GM23338 (cell line): ENCODE measurements around the gene ELN. TPM values are rescaled to one million over a fixed set of nuclear protein-coding genes. Genes with fewer than 3 reads are reported as not detected.

ENCODE experiments used
- ATAC-seq: fragments of 200-7000 bp; cut with Tn5 transposase; 3 replicates; pipeline ENCODE4 v1.9.1; 2020
- DNase-seq: peaks from one replicate; pipeline ENCODE4 v3.0.0-alpha.2; 2015; ENCODE audit warnings: low spot score
- H2AFZ ChIP-seq: fragments of 200-600 bp; sonication (generic); 2 replicates; pipeline ENCODE4 v1.8.0; 2016; ENCODE audit warnings: antibody characterized with exemption, mild to moderate bottlenecking, moderate library complexity
- H3F3A ChIP-seq: fragments of 200-600 bp; sonication (generic); replicated peaks from 2 replicates; pipeline ENCODE4 v1.8.0; 2017; ENCODE audit warnings: antibody characterized with exemption, mixed run types, low read depth
- H3K27ac ChIP-seq: fragments of 200-600 bp; sonication (generic); 2 replicates; pipeline ENCODE4 v1.6.1; 2016; ENCODE audit warnings: low read depth
- H3K27me3 ChIP-seq: fragments of 200-600 bp; sonication (generic); 2 replicates; pipeline ENCODE4 v1.8.0; 2016; ENCODE audit warnings: mild to moderate bottlenecking, mixed run types, moderate library complexity; ENCODE audit not compliant: insufficient read depth
- H3K36me3 ChIP-seq: fragments of 200-600 bp; sonication (generic); 2 replicates; pipeline ENCODE4 v1.8.0; 2016; ENCODE audit warnings: mild to moderate bottlenecking; ENCODE audit not compliant: insufficient read depth
- H3K4me1 ChIP-seq: fragments of 200-600 bp; sonication (generic); 2 replicates; pipeline ENCODE4 v1.8.0; 2016; ENCODE audit warnings: mild to moderate bottlenecking, moderate library complexity; ENCODE audit not compliant: insufficient read depth
- H3K4me2 ChIP-seq: fragments of 200-600 bp; sonication (generic); 2 replicates; pipeline ENCODE4 v1.7.1; 2017; ENCODE audit warnings: mixed run types
- H3K4me3 ChIP-seq: fragments of 200-600 bp; sonication (generic); 2 replicates; pipeline ENCODE4 v1.6.1; 2016; ENCODE audit warnings: mixed run types
- H3K79me2 ChIP-seq: fragments of 200-600 bp; sonication (generic); replicated peaks from 2 replicates; pipeline ENCODE4 v1.8.0; 2017; ENCODE audit warnings: mild to moderate bottlenecking; ENCODE audit not compliant: insufficient read depth
- H3K9me2 ChIP-seq: fragments of 200-600 bp; sonication (generic); 2 replicates; pipeline ENCODE4 v1.8.0; 2017; ENCODE audit not compliant: insufficient read depth
- H4K20me1 ChIP-seq: fragments of 200-600 bp; sonication (generic); replicated peaks from 2 replicates; pipeline ENCODE4 v1.8.0; 2017; ENCODE audit warnings: mild to moderate bottlenecking; ENCODE audit not compliant: insufficient read depth
- H3K27ac Mint-ChIP-seq: 2 replicates; pipeline ENCODE4 v1.8.0; 2020; ENCODE audit warnings: inconsistent platforms, mild to moderate bottlenecking, moderate library complexity, mixed read lengths
- H3K27me3 Mint-ChIP-seq: 3 replicates; pipeline ENCODE4 v1.8.0; 2022; ENCODE audit warnings: low read depth, mild to moderate bottlenecking, moderate library complexity, mixed read lengths, inconsistent platforms; ENCODE audit not compliant: insufficient read depth, poor library complexity
- H3K36me3 Mint-ChIP-seq: 3 replicates; pipeline ENCODE4 v1.8.0; 2021; ENCODE audit warnings: low read depth, mild to moderate bottlenecking, inconsistent platforms, moderate library complexity, mixed read lengths
- H3K4me1 Mint-ChIP-seq: 3 replicates; pipeline ENCODE4 v1.8.0; 2020; ENCODE audit warnings: mild to moderate bottlenecking, inconsistent platforms, mixed read lengths
- H3K4me3 Mint-ChIP-seq: 3 replicates; pipeline ENCODE4 v1.8.0; 2021; ENCODE audit warnings: moderate library complexity, mild to moderate bottlenecking, inconsistent platforms, mixed read lengths
- H3K9me3 Mint-ChIP-seq: 3 replicates; pipeline ENCODE4 v1.8.0; 2020; ENCODE audit warnings: moderate library complexity, mild to moderate bottlenecking, inconsistent platforms, mixed read lengths
- CREB1 ChIP-seq: fragments of 250-450 bp; sonication (Bioruptor Pico); IDR thresholded peaks from 2 replicates; pipeline ENCODE4 v1.5.0; 2020; ENCODE audit warnings: low read depth, mild to moderate bottlenecking, moderate library complexity
- ETS1 ChIP-seq: IDR thresholded peaks from 2 replicates; pipeline ENCODE4 v1.6.1; 2016; ENCODE audit warnings: antibody characterized with exemption
- EZH2 ChIP-seq: fragments of 200-600 bp; sonication (generic); IDR thresholded peaks from one replicate; pipeline ENCODE4 v1.8.0; 2017; ENCODE audit warnings: antibody characterized with exemption, mild to moderate bottlenecking, low read depth; ENCODE audit not compliant: unreplicated experiment
- EZH2phosphoT487 ChIP-seq: fragments of 200-600 bp; sonication (generic); IDR thresholded peaks from one replicate; pipeline ENCODE4 v1.8.1; 2018; ENCODE audit warnings: antibody characterized with exemption; ENCODE audit not compliant: unreplicated experiment
- ZNF331 ChIP-seq: fragments of 250-450 bp; sonication (Bioruptor Pico); IDR thresholded peaks from 2 replicates; pipeline ENCODE4 v1.5.0; 2020; ENCODE audit warnings: low read depth, mild to moderate bottlenecking, moderate library complexity
- ZNF462 ChIP-seq: fragments of 250-450 bp; sonication (Bioruptor Pico); IDR thresholded peaks from 2 replicates; pipeline ENCODE4 v1.5.0; 2020; ENCODE audit warnings: mild to moderate bottlenecking, moderate library complexity
- polyA plus RNA-seq: library from polyadenylated mRNA; unstranded; fragments of >200 nt; fragmentation: Nextera tagmentation; extraction: Ambion mirVana; gene quantifications from 2 replicates; pipeline ENCODE4 v1.2.1, GENCODE V29; 2016
- total RNA-seq: library from RNA; depleted of rRNA; stranded (reverse); fragments of >200 nt; shearing (Covaris generic); gene quantifications from 2 replicates; pipeline ENCODE4 v1.2.3, GENCODE V29; 2014
- TF ChIP-seq, protein P1 (sequence below), 2 experiments: fragments of 200-600 bp in 1 of 2; sonication (generic) in 1 of 2; conservative IDR thresholded peaks; 2 replicates each; pipeline versions ENCODE4 v1.5.1 to v1.6.1; 2016 to 2017; ENCODE audit warnings: antibody characterized with exemption in 2 of 2, low read depth in 2 of 2, mild to moderate bottlenecking in 2 of 2, moderate library complexity in 1 of 2

The ELN gene
- total and polyA plus RNA-seq, 2 experiments from 2014 or later = 1.1 to 5.6 TPM

- peaks cover 43% of the 10 kb centered on the region for H3K4me1 Mint-ChIP-seq
- Histone ChIP-seq H3K4me1 (peaks cover 20% of the 10 kb centered on the region; the same call in 1 of the 2 replicates), H3K4me2 (peak overlapping the region; percentile 67), H3K27me3 (no peaks in the 10 kb centered on the region), H3K36me3 (no peaks in the 10 kb centered on the region), H3K9me2 (no peaks in the 10 kb centered on the region), H2AFZ (peak overlapping the region; percentile 95), H3F3A (no peaks in the 10 kb centered on the region), H4K20me1 (no peaks in the 10 kb centered on the region), H3K4me3 (0 out of 2 replicates have a peak overlapping the region, but pooled peaks have one; percentile 26), H3K79me2 (no peaks in the 10 kb centered on the region), H3K27ac (no peak overlapping the region)
- no peak overlapping the region for H3K4me3 Mint-ChIP-seq
- no peaks in the 10 kb centered on the region for H3K36me3 Mint-ChIP-seq
- H3K9me3 Mint-ChIP-seq = no peaks in the 10 kb centered on the region
- H3K27ac Mint-ChIP-seq = no peak overlapping the region
- H3K27me3 Mint-ChIP-seq = peaks cover 13% of the 10 kb centered on the region
- peak; percentile 1; the same call in 1 of the 3 replicates for ATAC-seq
- TF ChIP-seq ZNF331 (CRISPR knock-in tag) = no peak
- no peak for TF ChIP-seq ETS1
- TF ChIP-seq CREB1 (CRISPR knock-in tag) = no peak
- no peak for TF ChIP-seq ZNF462 (CRISPR knock-in tag)
- no peak for TF ChIP-seq EZH2
- TF ChIP-seq, protein P1, sequence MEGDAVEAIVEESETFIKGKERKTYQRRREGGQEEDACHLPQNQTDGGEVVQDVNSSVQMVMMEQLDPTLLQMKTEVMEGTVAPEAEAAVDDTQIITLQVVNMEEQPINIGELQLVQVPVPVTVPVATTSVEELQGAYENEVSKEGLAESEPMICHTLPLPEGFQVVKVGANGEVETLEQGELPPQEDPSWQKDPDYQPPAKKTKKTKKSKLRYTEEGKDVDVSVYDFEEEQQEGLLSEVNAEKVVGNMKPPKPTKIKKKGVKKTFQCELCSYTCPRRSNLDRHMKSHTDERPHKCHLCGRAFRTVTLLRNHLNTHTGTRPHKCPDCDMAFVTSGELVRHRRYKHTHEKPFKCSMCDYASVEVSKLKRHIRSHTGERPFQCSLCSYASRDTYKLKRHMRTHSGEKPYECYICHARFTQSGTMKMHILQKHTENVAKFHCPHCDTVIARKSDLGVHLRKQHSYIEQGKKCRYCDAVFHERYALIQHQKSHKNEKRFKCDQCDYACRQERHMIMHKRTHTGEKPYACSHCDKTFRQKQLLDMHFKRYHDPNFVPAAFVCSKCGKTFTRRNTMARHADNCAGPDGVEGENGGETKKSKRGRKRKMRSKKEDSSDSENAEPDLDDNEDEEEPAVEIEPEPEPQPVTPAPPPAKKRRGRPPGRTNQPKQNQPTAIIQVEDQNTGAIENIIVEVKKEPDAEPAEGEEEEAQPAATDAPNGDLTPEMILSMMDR (conservative IDR thresholded peaks at IDR 0.05; ENCODE audit: low read depth in 2 of 2) = no peak
- TF ChIP-seq EZH2phosphoT487 = no peak
- no peak for DNase-seq
Measured at GRCh38 chr7:74028321-74028838, 407 bp downstream of the ELN start.
